HUES64 (cell line): Measurements from ENCODE around the gene NAA25.
"Not testable (repeated sequence)": the region's sequence is repeated elsewhere in the genome, so short reads cannot be mapped to it uniquely, and the experiment has no call there.

Experiments used
- H3K27ac ChIP-seq: 2 replicates; pipeline ENCODE4 v1.7.0; 2013; ENCODE audit warnings: low read depth, low read length, inconsistent platforms
- H3K27me3 ChIP-seq: 2 replicates; pipeline ENCODE4 v1.6.1; 2013; ENCODE audit warnings: mild to moderate bottlenecking, low read length; ENCODE audit not compliant: insufficient read depth
- H3K36me3 ChIP-seq: 2 replicates; pipeline ENCODE4 v1.6.1; 2013; ENCODE audit warnings: mild to moderate bottlenecking, low read length; ENCODE audit not compliant: insufficient read depth
- H3K4me1 ChIP-seq: 2 replicates; pipeline ENCODE4 v1.6.1; 2013; ENCODE audit warnings: mild to moderate bottlenecking, low read length, moderate library complexity; ENCODE audit not compliant: insufficient read depth
- H3K4me3 ChIP-seq: 2 replicates; pipeline ENCODE4 v1.5.1; 2013; ENCODE audit warnings: mild to moderate bottlenecking, low read length, moderate library complexity
- H3K9ac ChIP-seq: 2 replicates; pipeline ENCODE4 v1.6.1; 2013; ENCODE audit warnings: mild to moderate bottlenecking, low read depth, low read length
- H3K9me3 ChIP-seq: 2 replicates; pipeline ENCODE4 v1.6.1; 2013; ENCODE audit warnings: low read depth, low read length; ENCODE audit not compliant: insufficient read depth
- WGBS: fragments of 150-250, 120-280 bp; methylation state at CpG from one replicate; pipeline ENCODE4 v1.1.7; 2013; ENCODE audit warnings: missing lambda C conversion rate; 5-methylcytosine and 5-hydroxymethylcytosine counted together

Gene NAA25

GRCh38 chr12:112097641-112098040 is 10.9 kb downstream of the NAA25 start:
- no peaks in the 10 kb centered on the region for H3K9me3 ChIP-seq
- H3K4me1 ChIP-seq: no peaks in the 10 kb centered on the region
- H3K27me3 ChIP-seq: no peaks in the 10 kb centered on the region
- no peak overlapping the region for H3K9ac ChIP-seq
- no peak overlapping the region for H3K27ac ChIP-seq
- WGBS: 96% methylated on average over 8 of the region's 8 CpGs
- peaks cover 76% of the 10 kb centered on the region for H3K36me3 ChIP-seq
- H3K4me3 ChIP-seq: no peak overlapping the region

- Histone ChIP-seq H3K4me3 (no peak overlapping the region), H3K9ac (no peak overlapping the region), H3K9me3 (no peaks in the 10 kb centered on the region), H3K4me1 (no peaks in the 10 kb centered on the region), H3K27me3 (no peaks in the 10 kb centered on the region), H3K36me3 (peaks cover 79% of the 10 kb centered on the region), H3K27ac (no peak overlapping the region)
- WGBS: 95% methylated on average over 2 of the region's 2 CpGs
Observed at GRCh38 chr12:112096667-112097066, 11.9 kb downstream of the NAA25 start.

- H3K36me3 ChIP-seq: peaks cover 79% of the 10 kb centered on the region
Observed at GRCh38 chr12:112096070-112096469, 12.5 kb downstream of the NAA25 start.

GRCh38 chr12:112091563-112091962 is 17.0 kb downstream of the NAA25 start:
- no peak overlapping the region for H3K4me3 ChIP-seq
- peaks cover 7% of the 10 kb centered on the region for H3K4me1 ChIP-seq
- no peak overlapping the region for H3K27ac ChIP-seq
- H3K36me3 ChIP-seq: peaks cover 84% of the 10 kb centered on the region
- H3K27me3 ChIP-seq: no peaks in the 10 kb centered on the region
- 94% methylated on average over 3 of the region's 3 CpGs for WGBS
- H3K9me3 ChIP-seq: no peaks in the 10 kb centered on the region
- no peak overlapping the region for H3K9ac ChIP-seq

More at GRCh38 chr12:112096070-112096469, 12.5 kb downstream of the NAA25 start:
- H3K27me3 ChIP-seq: no peaks in the 10 kb centered on the region
- no peak overlapping the region for H3K27ac ChIP-seq
- no peak overlapping the region for H3K9ac ChIP-seq
- no peaks in the 10 kb centered on the region for H3K4me1 ChIP-seq
- no peaks in the 10 kb centered on the region for H3K9me3 ChIP-seq
- H3K4me3 ChIP-seq: no peak overlapping the region

- H3K9ac ChIP-seq: no peak overlapping the region
- H3K4me3 ChIP-seq: no peak overlapping the region
- no peaks in the 10 kb centered on the region for H3K27me3 ChIP-seq
- WGBS: 96% methylated on average over 1 of the region's 1 CpG
- H3K4me1 ChIP-seq: peaks cover 13% of the 10 kb centered on the region
- no peak overlapping the region for H3K27ac ChIP-seq
- peaks cover 89% of the 10 kb centered on the region for H3K36me3 ChIP-seq
- H3K9me3 ChIP-seq: no peaks in the 10 kb centered on the region
Observed at GRCh38 chr12:112087851-112088250, 20.7 kb downstream of the NAA25 start.

- peaks cover 13% of the 10 kb centered on the region for H3K4me1 ChIP-seq
- WGBS: no CpG with 5 or more reads among the region's 2 CpGs
- no peak overlapping the region for H3K4me3 ChIP-seq
- peaks cover 91% of the 10 kb centered on the region for H3K36me3 ChIP-seq
- H3K9ac ChIP-seq: no peak overlapping the region
- no peak overlapping the region for H3K27ac ChIP-seq
- H3K9me3 ChIP-seq: no peaks in the 10 kb centered on the region
- H3K27me3 ChIP-seq: no peaks in the 10 kb centered on the region
Observed at GRCh38 chr12:112087055-112087850, 21.3 kb downstream of the NAA25 start.

GRCh38 chr12:112066566-112066965 is 42.0 kb downstream of the NAA25 start:
- H3K9me3 ChIP-seq: no peaks in the 10 kb centered on the region
- H3K9ac ChIP-seq: no peak overlapping the region
- no peaks in the 10 kb centered on the region for H3K4me1 ChIP-seq
- no peak overlapping the region for H3K27ac ChIP-seq
- no peak overlapping the region for H3K4me3 ChIP-seq
- H3K27me3 ChIP-seq: no peaks in the 10 kb centered on the region
- WGBS: 92% methylated on average over 2 of the region's 2 CpGs
- H3K36me3 ChIP-seq: peaks cover 98% of the 10 kb centered on the region

- no peaks in the 10 kb centered on the region for H3K9me3 ChIP-seq
- no peak overlapping the region for H3K9ac ChIP-seq
- H3K4me3 ChIP-seq: no peak overlapping the region
- no peaks in the 10 kb centered on the region for H3K27me3 ChIP-seq
- no peaks in the 10 kb centered on the region for H3K4me1 ChIP-seq
- WGBS: 88% methylated on average over 2 of the region's 2 CpGs
- no peak overlapping the region for H3K27ac ChIP-seq
- H3K36me3 ChIP-seq: peaks cover 97% of the 10 kb centered on the region
Observed at GRCh38 chr12:112063273-112063672, 45.3 kb downstream of the NAA25 start.

GRCh38 chr12:112061137-112061536 is 47.4 kb downstream of the NAA25 start:
- Histone ChIP-seq H3K9me3 (no peaks in the 10 kb centered on the region), H3K36me3 (peaks cover 95% of the 10 kb centered on the region), H3K27ac (no peak overlapping the region), H3K4me3 (no peak overlapping the region), H3K9ac (no peak overlapping the region), H3K27me3 (no peaks in the 10 kb centered on the region), H3K4me1 (no peaks in the 10 kb centered on the region)
- WGBS: 95% methylated on average over 2 of the region's 2 CpGs

GRCh38 chr12:112049351-112049750 is 59.2 kb downstream of the NAA25 start:
- Histone ChIP-seq H3K4me1 (no peaks in the 10 kb centered on the region), H3K27ac (no peak overlapping the region), H3K9ac (no peak overlapping the region), H3K4me3 (no peak overlapping the region), H3K9me3 (no peaks in the 10 kb centered on the region), H3K36me3 (peaks cover 99% of the 10 kb centered on the region), H3K27me3 (no peaks in the 10 kb centered on the region)
- WGBS: 96% methylated on average over 13 of the region's 13 CpGs

GRCh38 chr12:112046003-112046402 is 62.6 kb downstream of the NAA25 start:
- Histone ChIP-seq H3K36me3 (peaks cover 95% of the 10 kb centered on the region), H3K4me1 (no peaks in the 10 kb centered on the region), H3K27me3 (no peaks in the 10 kb centered on the region), H3K27ac (no peak overlapping the region), H3K9me3 (no peaks in the 10 kb centered on the region), H3K4me3 (no peak overlapping the region), H3K9ac (no peak overlapping the region)
- WGBS: 94% methylated on average over 4 of the region's 4 CpGs

GRCh38 chr12:112036614-112037013 is 72.0 kb downstream of the NAA25 start:
- H3K27ac ChIP-seq, H3K4me3 ChIP-seq, H3K27me3 ChIP-seq, H3K9ac ChIP-seq, H3K9me3 ChIP-seq: not testable (repeated sequence)
- peaks cover 16% of the 10 kb centered on the region; the same call in 1 of the 2 replicates for H3K4me1 ChIP-seq
- H3K36me3 ChIP-seq: peaks cover 96% of the 10 kb centered on the region
- WGBS: 98% methylated on average over 12 of the region's 12 CpGs
